H1 (cell line): ENCODE data around the gene PHOX2A. TPM values are rescaled to one million over a fixed set of nuclear protein-coding genes. Genes with fewer than 3 reads are reported as not detected.
A peak's percentile ranks its signal among the peaks of the same experiment; 100 is the strongest.

ENCODE experiments used
- CTCF ChIA-PET: fragments of 300-600 bp; sonication (Branson Sonifier 250); formaldehyde crosslinking; loops from one replicate; lab custom pipeline; 2021; ENCODE audit not compliant: partially characterized antibody; lab: Charles Lee
- POLR2A ChIA-PET: fragments of 300-600 bp; sonication (Branson Sonifier 250); formaldehyde crosslinking; loops from one replicate; lab custom pipeline; 2021; ENCODE audit warnings: inconsistent platforms; ENCODE audit not compliant: partially characterized antibody; lab: Charles Lee
- DNase-seq, 2 experiments: peaks; one replicate each; pipeline versions ENCODE4 v3.0.0 to v3.0.0-alpha.2; 2010 to 2022; ENCODE audit warnings: low spot score in 2 of 2, low read depth in 1 of 2, mixed read lengths in 1 of 2
- FAIRE-seq: peaks from 2 replicates; lab custom pipeline; 2011; peaks lifted over from hg19 to GRCh38; lab: Jason Lieb, UNC
- H2AFZ ChIP-seq: 2 replicates; pipeline ENCODE4 v1.8.1; 2012; ENCODE audit warnings: low read length, inconsistent platforms
- H2AK5ac ChIP-seq: 2 replicates; pipeline ENCODE4 v1.6.1; 2013; ENCODE audit warnings: low read depth, low read length
- H2BK120ac ChIP-seq: replicated peaks from 2 replicates; pipeline ENCODE3; 2013; ENCODE audit warnings: low read depth, low read length, inconsistent platforms
- H2BK12ac ChIP-seq: 2 replicates; pipeline ENCODE4 v1.6.1; 2013; ENCODE audit warnings: low read depth, low read length
- H2BK15ac ChIP-seq: 2 replicates; pipeline ENCODE4 v1.6.1; 2013; ENCODE audit warnings: low read length
- H2BK20ac ChIP-seq: 2 replicates; pipeline ENCODE4 v1.6.1; 2013; ENCODE audit warnings: low read length
- H2BK5ac ChIP-seq: 2 replicates; pipeline ENCODE4 v1.6.1; 2013; ENCODE audit warnings: low read depth, low read length
- H3K14ac ChIP-seq: 2 replicates; pipeline ENCODE4 v1.6.1; 2013; ENCODE audit warnings: inconsistent platforms; ENCODE audit not compliant: insufficient read length
- H3K18ac ChIP-seq: 2 replicates; pipeline ENCODE4 v1.6.1; 2013; ENCODE audit warnings: low read length; ENCODE audit errors: extremely low read depth
- H3K23ac ChIP-seq: 2 replicates; pipeline ENCODE4 v1.6.1; 2013; ENCODE audit warnings: inconsistent platforms; ENCODE audit not compliant: insufficient read length
- H3K23me2 ChIP-seq: 2 replicates; pipeline ENCODE4 v1.6.1; 2013; ENCODE audit warnings: low read depth, low read length
- H3K27ac ChIP-seq: 2 replicates; pipeline ENCODE4 v1.6.1; 2011; ENCODE audit warnings: low read depth, low read length, inconsistent platforms
- H3K27me3 ChIP-seq, 4 experiments: replicated peaks in 1 of 4; 1 replicate in 1 of 4; 2 replicates in 3 of 4; pipeline versions ENCODE4 v1.6.1 to v1.8.1; 2011 to 2013; ENCODE audit warnings: low read length in 3 of 4, mild to moderate bottlenecking in 3 of 4, inconsistent platforms in 2 of 4, mixed read lengths in 2 of 4, moderate library complexity in 1 of 4; ENCODE audit not compliant: control insufficient read depth in 3 of 4, insufficient read depth in 3 of 4; ENCODE audit errors: extremely low read depth in 1 of 4
- H3K36me3 ChIP-seq, 4 experiments: 2 replicates each; pipeline versions ENCODE4 v1.6.1 to v1.8.1; 2011 to 2013; ENCODE audit warnings: mild to moderate bottlenecking in 4 of 4, low read length in 3 of 4, moderate library complexity in 2 of 4, control low read depth in 1 of 4, inconsistent platforms in 1 of 4; ENCODE audit not compliant: insufficient read depth in 4 of 4, control insufficient read depth in 2 of 4
- H3K4ac ChIP-seq: replicated peaks from 2 replicates; pipeline ENCODE3; 2013; ENCODE audit warnings: low read length, low read depth, mixed read lengths, inconsistent platforms; ENCODE audit not compliant: insufficient read length
- H3K4me1 ChIP-seq, 4 experiments: replicated peaks in 1 of 4; 1 replicate in 1 of 4; 2 replicates in 3 of 4; pipeline versions ENCODE4 v1.6.1 to v1.8.1; 2011 to 2013; ENCODE audit warnings: low read length in 3 of 4, inconsistent platforms in 2 of 4, mixed read lengths in 1 of 4; ENCODE audit not compliant: insufficient read depth in 4 of 4, control insufficient read depth in 3 of 4
- H3K4me2 ChIP-seq, 2 experiments: 2 replicates each; pipeline versions ENCODE4 v1.6.1 to v1.8.1; 2011 to 2013; ENCODE audit warnings: low read depth in 2 of 2, low read length in 2 of 2, control low read depth in 1 of 2, inconsistent platforms in 1 of 2, mild to moderate bottlenecking in 1 of 2; ENCODE audit not compliant: insufficient read depth in 1 of 2
- H3K4me3 ChIP-seq, 4 experiments: fragments of 200-600, 300-600 bp in 1 of 4; sonication (generic), shearing (Covaris generic), sonication (Bioruptor Twin) in 1 of 4; 2 replicates each; pipeline versions ENCODE4 v1.5.1 to v1.8.1; 2011 to 2016; ENCODE audit warnings: low read length in 4 of 4, low read depth in 3 of 4, control low read depth in 2 of 4, inconsistent platforms in 2 of 4, mild to moderate bottlenecking in 2 of 4, mixed read lengths in 1 of 4, moderate library complexity in 1 of 4; ENCODE audit not compliant: insufficient read depth in 2 of 4; ENCODE audit errors: extremely low read depth in 1 of 4
- H3K56ac ChIP-seq: replicated peaks from 2 replicates; pipeline ENCODE3; 2013; ENCODE audit warnings: low read depth, mild to moderate bottlenecking, mixed read lengths, low read length, inconsistent platforms; ENCODE audit not compliant: insufficient read length
- H3K79me1 ChIP-seq: 2 replicates; pipeline ENCODE4 v1.6.1; 2013; ENCODE audit warnings: low read depth, low read length, control low read depth
- H3K79me2 ChIP-seq, 2 experiments: 2 replicates each; pipeline versions ENCODE4 v1.6.1 to v1.8.1; 2012 to 2013; ENCODE audit warnings: low read length in 2 of 2, mild to moderate bottlenecking in 2 of 2, inconsistent platforms in 1 of 2; ENCODE audit not compliant: insufficient read depth in 2 of 2, control insufficient read depth in 1 of 2
- H3K9ac ChIP-seq, 4 experiments: replicated peaks in 1 of 4; 1 replicate in 1 of 4; 2 replicates in 3 of 4; pipeline versions ENCODE4 v1.6.1 to v1.8.1; 2011 to 2013; ENCODE audit warnings: low read depth in 3 of 4, low read length in 3 of 4, control low read depth in 2 of 4, mild to moderate bottlenecking in 2 of 4, moderate library complexity in 2 of 4, inconsistent platforms in 1 of 4; ENCODE audit errors: extremely low read depth in 1 of 4
- H3K9me3 ChIP-seq, 2 experiments: 2 replicates each; pipeline versions ENCODE4 v1.6.1 to v1.8.1; 2012 to 2013; ENCODE audit warnings: mild to moderate bottlenecking in 2 of 2, moderate library complexity in 2 of 2, control low read depth in 1 of 2, inconsistent platforms in 1 of 2, low read depth in 1 of 2, low read length in 1 of 2, mixed read lengths in 1 of 2; ENCODE audit not compliant: insufficient read depth in 2 of 2
- H4K20me1 ChIP-seq, 2 experiments: replicated peaks in 1 of 2; 2 replicates each; pipeline versions ENCODE3 to v1.8.1; 2011 to 2013; ENCODE audit warnings: inconsistent platforms in 2 of 2, low read length in 2 of 2, mild to moderate bottlenecking in 1 of 2; ENCODE audit not compliant: insufficient read depth in 2 of 2, control insufficient read depth in 1 of 2
- H4K5ac ChIP-seq: 2 replicates; pipeline ENCODE4 v1.6.1; 2013; ENCODE audit warnings: low read length, low read depth, mixed read lengths, inconsistent platforms; ENCODE audit not compliant: insufficient read length
- H4K8ac ChIP-seq: 2 replicates; pipeline ENCODE4 v1.8.0; 2013; ENCODE audit warnings: mild to moderate bottlenecking, moderate library complexity, low read length, inconsistent platforms; ENCODE audit not compliant: insufficient read depth; ENCODE audit errors: extremely low read depth
- H4K91ac ChIP-seq: replicated peaks from 2 replicates; pipeline ENCODE3; 2013; ENCODE audit warnings: low read length, mixed read lengths, inconsistent platforms; ENCODE audit not compliant: insufficient read length
- FOSL1 ChIP-seq: IDR thresholded peaks from 2 replicates; pipeline ENCODE4 v1.6.1; 2011; ENCODE audit warnings: mild to moderate bottlenecking, low read depth, low read length, moderate library complexity; ENCODE audit not compliant: insufficient read depth
- JUN ChIP-seq: IDR thresholded peaks from 2 replicates; pipeline ENCODE4 v1.6.1; 2011; ENCODE audit warnings: low read depth, mild to moderate bottlenecking, improper control_type of control experiment, low read length
- KDM1A ChIP-seq: fragments of 200-600, 300-600 bp; sonication (generic); IDR thresholded peaks from 2 replicates; pipeline ENCODE4 v1.7.1; 2016; ENCODE audit warnings: mild to moderate bottlenecking, low read length, borderline replicate concordance
- KDM5A ChIP-seq: fragments of 200-600 bp; IDR thresholded peaks from 2 replicates; pipeline ENCODE4 v1.7.1; 2012; ENCODE audit warnings: mild to moderate bottlenecking, low read length, inconsistent platforms, mixed read lengths
- TAF7 ChIP-seq: optimal IDR thresholded peaks from 2 replicates; pipeline ENCODE3; 2011; ENCODE audit warnings: low read depth, mild to moderate bottlenecking, inconsistent platforms, low read length, moderate library complexity, borderline replicate concordance
- WGBS, 2 experiments: shearing (Covaris generic) in 1 of 2; methylation state at CpG; one replicate each; pipeline versions ENCODE4 v1.1.6 to v1.1.7; 2013 to 2015; ENCODE audit warnings: low lambda C conversion rate in 2 of 2, mixed read lengths in 2 of 2, inconsistent platforms in 1 of 2, low coverage in 1 of 2, missing lambda C conversion rate in 1 of 2; ENCODE audit not compliant: insufficient replicate concordance in 2 of 2, insufficient coverage in 1 of 2, insufficient read length in 1 of 2; ENCODE audit errors: extremely low coverage in 1 of 2, missing lambda C conversion rate in 1 of 2; 5-methylcytosine and 5-hydroxymethylcytosine counted together
- polyA plus RNA-seq, 7 experiments: library from polyadenylated mRNA; depleted of rRNA in 3 of 7; stranded (reverse) in 5 of 7; unstranded in 2 of 7; fragments of >200 nt in 5 of 7; fragments of 200-250 nt in 2 of 7; gene quantifications; 1 replicate in 5 of 7; 2 replicates in 1 of 7; 4 replicates in 1 of 7; pipeline versions ENCODE4 v1.2.1 to v1.2.3, GENCODE V29; 2011 to 2013; ENCODE audit warnings: missing spikeins in 2 of 7, mixed read lengths in 2 of 7
- total RNA-seq: library from RNA; stranded (reverse); fragmentation: NEBNext Ultra II Directional; extraction: Animal tissue kit (Norgen Biotek cat#: 25700); gene quantifications from 2 replicates; pipeline ENCODE4 v1.2.1, GENCODE V29; 2021
- TF ChIP-seq, protein P1 (sequence below): IDR thresholded peaks from 2 replicates; pipeline ENCODE4 v1.6.1; 2012; ENCODE audit warnings: inconsistent platforms
- TF ChIP-seq, protein P2 (sequence below), 3 experiments: IDR thresholded peaks; 1 replicate in 2 of 3; 2 replicates in 1 of 3; pipeline versions ENCODE4 v1.5.1 to v1.6.1; 2011; ENCODE audit warnings: low read length in 3 of 3, mild to moderate bottlenecking in 3 of 3, inconsistent platforms in 2 of 3, low read depth in 1 of 3, moderate library complexity in 1 of 3; ENCODE audit not compliant: insufficient read depth in 1 of 3; ENCODE audit errors: control extremely low read depth in 1 of 3

The PHOX2A gene
- total and polyA plus RNA-seq, 2 of the 8 experiments (the other 6 are each of a cell fraction or from before 2014, with no cell fraction given) = 0.67 TPM; not detected in 1

- H3K9ac ChIP-seq = no peak overlapping the region
- DNase-seq (peak in 1 of 2 experiments; percentile 23), FAIRE-seq (no peak)
- H2BK20ac ChIP-seq = no peak overlapping the region
- H3K79me2 ChIP-seq = no peaks in the 10 kb centered on the region
- no peaks in the 10 kb centered on the region for H3K36me3 ChIP-seq
- peaks cover 0 to 11% (median 2%) of the 10 kb centered on the region in 4 experiments; a peak in 2 of 7 replicates for H3K27me3 ChIP-seq
- ChIA-PET CTCF (interaction anchor here (0.8 to 2.6 kb wide), 7 partner anchors 9 to 180 kb away, joined by 4 to 11 read pairs (median 4); partner anchors contain the start of gene CLPB), POLR2A (interaction anchor here (1.2 kb wide), 1 partner anchor 9 kb away, joined by 3 read pairs; no protein-coding TSS in a partner anchor)
- no peak overlapping the region for H3K4ac ChIP-seq
- no peak overlapping the region for H4K8ac ChIP-seq
- H3K18ac ChIP-seq = no peak overlapping the region
- no peak overlapping the region for H3K23ac ChIP-seq
- no peaks in the 10 kb centered on the region for H3K23me2 ChIP-seq
- no peak overlapping the region for H3K27ac ChIP-seq
- H2BK120ac ChIP-seq = no peak overlapping the region
- no peak overlapping the region for H2BK15ac ChIP-seq
- H2BK12ac ChIP-seq = no peak overlapping the region
- H3K4me1 ChIP-seq = no peaks in the 10 kb centered on the region
- H2AFZ ChIP-seq = no peak overlapping the region
- H4K5ac ChIP-seq = no peak overlapping the region
- H4K91ac ChIP-seq = no peak overlapping the region
- H3K4me2 ChIP-seq = no peak overlapping the region
- H3K14ac ChIP-seq = no peak overlapping the region
- no peak overlapping the region for H2BK5ac ChIP-seq
- no peak overlapping the region for H3K56ac ChIP-seq
- no peak for TF ChIP-seq KDM5A
- TF ChIP-seq KDM1A = no peak
- TF ChIP-seq FOSL1 = no peak
- no peak for TF ChIP-seq TAF7
- TF ChIP-seq, protein P1, sequence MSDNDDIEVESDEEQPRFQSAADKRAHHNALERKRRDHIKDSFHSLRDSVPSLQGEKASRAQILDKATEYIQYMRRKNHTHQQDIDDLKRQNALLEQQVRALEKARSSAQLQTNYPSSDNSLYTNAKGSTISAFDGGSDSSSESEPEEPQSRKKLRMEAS = no peak
- TF ChIP-seq, protein P2, sequence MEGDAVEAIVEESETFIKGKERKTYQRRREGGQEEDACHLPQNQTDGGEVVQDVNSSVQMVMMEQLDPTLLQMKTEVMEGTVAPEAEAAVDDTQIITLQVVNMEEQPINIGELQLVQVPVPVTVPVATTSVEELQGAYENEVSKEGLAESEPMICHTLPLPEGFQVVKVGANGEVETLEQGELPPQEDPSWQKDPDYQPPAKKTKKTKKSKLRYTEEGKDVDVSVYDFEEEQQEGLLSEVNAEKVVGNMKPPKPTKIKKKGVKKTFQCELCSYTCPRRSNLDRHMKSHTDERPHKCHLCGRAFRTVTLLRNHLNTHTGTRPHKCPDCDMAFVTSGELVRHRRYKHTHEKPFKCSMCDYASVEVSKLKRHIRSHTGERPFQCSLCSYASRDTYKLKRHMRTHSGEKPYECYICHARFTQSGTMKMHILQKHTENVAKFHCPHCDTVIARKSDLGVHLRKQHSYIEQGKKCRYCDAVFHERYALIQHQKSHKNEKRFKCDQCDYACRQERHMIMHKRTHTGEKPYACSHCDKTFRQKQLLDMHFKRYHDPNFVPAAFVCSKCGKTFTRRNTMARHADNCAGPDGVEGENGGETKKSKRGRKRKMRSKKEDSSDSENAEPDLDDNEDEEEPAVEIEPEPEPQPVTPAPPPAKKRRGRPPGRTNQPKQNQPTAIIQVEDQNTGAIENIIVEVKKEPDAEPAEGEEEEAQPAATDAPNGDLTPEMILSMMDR (IDR thresholded peaks at IDR 0.05; ENCODE audit: control extremely low read depth in 1 of 3, insufficient read depth in 1 of 3, low read depth in 1 of 3, low read length in 3 of 3) = no peak
- TF ChIP-seq JUN = no peak
- TF ChIP-seq, all 59 proteins: peak for 0
- WGBS, 2 experiments = 87% methylated on average over 5 of the region's 5 CpGs; no CpG with 5 or more reads in 1 of the 2 experiments
- Histone ChIP-seq H3K79me1 (no peaks in the 10 kb centered on the region), H3K9me3 (0 out of 4 replicates have a peak, but pooled peaks cover 0 to 5% of the 10 kb centered on the region in 2 experiments), H2AK5ac (no peak overlapping the region), H4K20me1 (no peaks in the 10 kb centered on the region), H3K4me3 (no peak overlapping the region)
Observed at GRCh38 chr11:72254299-72254993, 10.5 kb upstream of the PHOX2A start.
